ENCODE data around the gene NPLOC4. TPM values are rescaled to one million over a fixed set of nuclear protein-coding genes. Genes with fewer than 3 reads are reported as not detected.
"Not testable (repeated sequence)": the region's sequence is repeated elsewhere in the genome, so short reads cannot be mapped to it uniquely, and the experiment has no call there.

Gene NPLOC4
- total RNA-seq, 4 donors from 2014 or later = 45.8 to 98.5 (median 58.1) TPM

GRCh38 chr17:81635973-81636504 is 873 bp downstream of the NPLOC4 start:
- H3K27me3 ChIP-seq = no peaks in the 10 kb centered on the region
- no peak for DNase-seq
- WGBS, 2 donors = 34 to 48% methylated on average over 18 of the region's 18 CpGs
- H3K4me1 ChIP-seq = peaks cover 15 to 25% of the 10 kb centered on the region in 2 donors
- peak overlapping the region in 1 of 3 donors; percentile 58 for H3K27ac ChIP-seq
- H3K4me3 ChIP-seq (replicated peaks in 1 of 3) = peak overlapping the region; percentile 25 to 81 (median 40)
- intact Hi-C loops (cut with DNase I) = no loop called here
- H3K36me3 ChIP-seq = no peaks in the 10 kb centered on the region
- TF ChIP-seq POLR2A (IDR thresholded peaks at IDR 0.05) (no peak), CTCF (IDR thresholded peaks at IDR 0.05) (no peak)
- no peaks in the 10 kb centered on the region for H3K9me3 ChIP-seq

GRCh38 chr17:81635431-81635830 is 1.5 kb downstream of the NPLOC4 start:
- H3K9me3 ChIP-seq = no peaks in the 10 kb centered on the region
- 60 to 92% methylated on average over 3 to 5 of the region's 5 CpGs for WGBS, 2 donors
- peaks cover 15 to 25% of the 10 kb centered on the region in 2 donors for H3K4me1 ChIP-seq
- H3K27me3 ChIP-seq = no peaks in the 10 kb centered on the region
- H3K36me3 ChIP-seq = no peaks in the 10 kb centered on the region
- DNase-seq = no peak
- intact Hi-C loops (cut with DNase I) = no loop called here
- H3K27ac ChIP-seq = no peak overlapping the region
- TF ChIP-seq POLR2A (IDR thresholded peaks at IDR 0.05) (no peak), CTCF (IDR thresholded peaks at IDR 0.05) (no peak)
- H3K4me3 ChIP-seq (replicated peaks in 1 of 3) = no peak overlapping the region

- TF ChIP-seq POLR2A (IDR thresholded peaks at IDR 0.05) (no peak), CTCF (IDR thresholded peaks at IDR 0.05) (no peak)
- DNase-seq = no peak
- intact Hi-C loops (cut with DNase I) = no loop called here
- 89 to 91% methylated on average over 7 of the region's 7 CpGs for whole genome bisulfite sequencing, 2 donors
- Histone ChIP-seq H3K4me3 (replicated peaks in 1 of 3) (no peak overlapping the region), H3K4me1 (peaks cover 15 to 21% of the 10 kb centered on the region in 2 donors), H3K27me3 (no peaks in the 10 kb centered on the region), H3K36me3 (peaks cover 27 to 30% of the 10 kb centered on the region in 2 donors), H3K9me3 (no peaks in the 10 kb centered on the region), H3K27ac (no peak overlapping the region)
These were observed 5.4 kb downstream of the NPLOC4 start for GRCh38 chr17:81631482-81631881.

GRCh38 chr17:81630274-81630673 is 6.6 kb downstream of the NPLOC4 start:
- intact Hi-C loops (cut with DNase I) = no loop called here
- no peak for TF ChIP-seq CTCF (IDR thresholded peaks at IDR 0.05)
- no peak for TF ChIP-seq POLR2A (IDR thresholded peaks at IDR 0.05)
- Histone ChIP-seq H3K27me3 (no peaks in the 10 kb centered on the region), H3K4me3 (replicated peaks in 1 of 3) (no peak overlapping the region), H3K9me3 (no peaks in the 10 kb centered on the region), H3K4me1 (peaks cover 4 to 12% of the 10 kb centered on the region in 2 donors), H3K27ac (no peak overlapping the region), H3K36me3 (peaks cover 38 to 40% of the 10 kb centered on the region in 2 donors)
- 89% methylated on average over 8 of the region's 8 CpGs for WGBS, 2 donors
- no peak for DNase-seq

- H3K27ac ChIP-seq = peak overlapping the region in 1 of 3 donors; percentile 5
- peak; percentile 40 to 50 for DNase-seq
These were observed 15.3 kb downstream of the NPLOC4 start for GRCh38 chr17:81621494-81622130.

GRCh38 chr17:81618307-81618706 is 18.6 kb downstream of the NPLOC4 start:
- 100% methylated on average over 3 of the region's 36 CpGs; no CpG with 5 or more reads in 1 of the 2 donors for WGBS, 2 donors
- H3K27ac ChIP-seq; H3K4me1 ChIP-seq; H3K27me3 ChIP-seq; H3K4me3 ChIP-seq (replicated peaks in 1 of 3); DNase-seq; intact Hi-C loops (cut with DNase I); H3K9me3 ChIP-seq: not testable (repeated sequence)
- H3K36me3 ChIP-seq = peaks cover 24 to 28% of the 10 kb centered on the region in 2 donors

More at GRCh38 chr17:81621494-81622130, 15.3 kb downstream of the NPLOC4 start:
- Histone ChIP-seq H3K36me3 (peaks cover 48 to 49% of the 10 kb centered on the region in 2 donors), H3K27me3 (no peaks in the 10 kb centered on the region), H3K4me3 (replicated peaks in 1 of 3) (no peak overlapping the region), H3K4me1 (peaks cover 6 to 7% of the 10 kb centered on the region in 2 donors), H3K9me3 (no peaks in the 10 kb centered on the region)
- WGBS, 2 donors = 67 to 71% methylated on average over 10 to 11 of the region's 11 CpGs
- intact Hi-C loops (cut with DNase I) = no loop called here
- TF ChIP-seq CTCF (IDR thresholded peaks at IDR 0.05) (no peak), POLR2A (IDR thresholded peaks at IDR 0.05) (no peak)

All from thyroid gland (tissue), 4 donors.